ENCODE measurements around the gene SEMA3B.

SEMA3B gene

DNA sequence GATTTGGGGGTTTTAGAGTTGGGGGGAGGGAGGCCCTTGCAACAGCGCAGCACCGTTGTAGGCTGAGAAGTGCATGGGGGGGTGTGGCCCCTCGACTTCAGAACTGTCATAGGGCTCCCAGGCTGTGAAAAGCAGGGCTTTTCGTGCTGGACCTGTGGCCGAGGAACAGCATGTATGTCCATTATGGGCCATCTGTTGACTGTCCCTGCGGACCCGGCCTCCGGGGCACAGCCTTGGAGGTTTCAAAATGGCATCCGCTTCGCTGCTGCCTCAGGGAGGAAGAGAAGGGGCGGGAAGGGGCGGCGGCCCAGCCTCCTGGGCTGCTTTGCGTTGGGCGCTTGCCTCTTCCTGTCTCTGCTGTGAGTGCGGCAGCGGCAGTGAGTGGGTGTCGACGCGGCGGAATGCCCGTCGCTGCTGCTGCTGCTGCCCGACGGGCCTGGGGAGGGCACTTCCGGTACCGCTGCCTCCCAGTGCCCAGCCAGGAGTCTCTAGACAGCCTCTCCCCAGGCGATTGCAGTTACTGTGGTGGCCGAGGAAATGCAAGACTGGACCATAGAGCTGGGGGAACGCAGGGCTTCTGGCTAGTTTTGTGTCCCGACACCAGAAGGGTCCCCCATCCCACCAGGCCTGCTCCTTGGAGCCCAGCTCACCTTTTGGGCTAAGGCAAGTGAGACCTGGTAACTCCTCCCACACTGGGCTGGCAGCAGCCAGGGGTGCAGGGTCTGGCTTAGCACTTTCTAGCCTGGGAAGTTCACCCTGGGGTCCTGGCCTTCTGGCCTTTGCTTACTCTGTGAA lies 31.0 kb upstream of the SEMA3B start:
- in situ Hi-C loops (cut with HindIII; ENCODE audit: low sequenced_read_pairs) = no loop called here

DNA sequence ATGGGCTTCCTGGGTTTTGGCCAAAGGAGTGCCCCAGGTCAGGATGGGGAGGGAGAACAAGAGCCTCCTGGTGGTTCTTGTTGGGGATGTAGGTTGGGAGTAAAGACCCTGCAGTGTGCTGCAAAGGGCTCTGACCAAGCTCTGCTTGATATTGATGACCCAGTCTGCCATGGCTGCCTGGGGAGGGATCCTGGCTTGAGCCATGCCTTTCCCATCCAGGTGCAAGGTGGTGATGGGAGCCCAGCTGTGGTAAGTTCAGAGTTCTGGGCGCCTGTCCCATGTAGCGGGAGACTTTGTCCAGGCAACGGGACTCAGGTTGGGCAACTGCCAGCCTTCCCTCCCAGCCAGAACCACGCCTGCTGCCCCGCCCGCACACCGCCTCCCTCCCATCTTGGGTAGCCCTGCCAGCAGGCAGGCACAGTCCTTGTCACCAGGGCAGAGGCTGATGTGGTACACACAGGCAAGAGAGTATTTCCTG lies 30.4 kb upstream of the SEMA3B start:
- in situ Hi-C loops (cut with HindIII; ENCODE audit: low sequenced_read_pairs) = no loop called here

DNA sequence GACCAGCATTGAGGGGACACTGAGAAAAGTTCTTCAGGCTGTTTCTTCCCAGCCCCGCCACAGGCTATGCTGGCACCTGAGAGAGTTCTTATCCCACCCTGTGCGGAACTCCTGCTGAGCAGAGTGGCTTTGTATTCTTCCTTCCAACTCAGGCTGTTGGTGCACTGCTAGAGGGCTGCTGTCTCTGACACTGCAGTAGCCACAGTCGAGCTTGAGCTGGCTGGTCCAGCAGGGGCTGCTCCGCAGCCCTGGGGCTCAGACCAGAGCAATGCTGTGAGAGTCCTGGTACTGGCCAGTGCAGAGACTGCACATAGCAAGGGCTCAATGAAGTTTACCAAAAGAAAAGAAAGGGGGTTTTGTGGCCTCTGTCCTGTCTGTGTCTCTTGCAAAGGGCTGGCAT lies 29.3 kb upstream of the SEMA3B start:
- in situ Hi-C loops (cut with HindIII; ENCODE audit: low sequenced_read_pairs) = loop anchor here (5.0 to 10.0 kb wide), 3 partner anchors 57 to 145 kb away; partner anchors contain the start of gene TUSC2

DNA sequence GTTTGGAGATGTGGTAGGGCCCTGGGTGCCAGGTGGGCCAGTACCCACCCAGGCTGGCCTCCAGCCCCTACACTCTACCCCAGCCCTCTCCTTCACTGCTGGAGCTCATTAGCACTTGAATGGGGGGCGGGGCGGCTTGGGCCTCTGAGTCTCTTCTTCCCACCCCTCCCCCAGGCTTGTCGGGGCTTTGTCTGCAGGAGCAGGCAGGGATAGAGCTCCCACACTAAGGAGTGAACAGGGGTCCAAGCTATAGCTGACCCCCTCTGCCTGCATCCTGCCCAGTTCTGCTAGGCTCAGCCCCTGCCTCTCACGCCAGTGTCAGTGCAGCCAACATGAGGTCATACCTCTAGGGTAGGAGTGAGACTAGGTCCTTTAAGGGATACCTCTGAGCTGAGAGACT lies 27.8 kb upstream of the SEMA3B start:
- in situ Hi-C loops (cut with HindIII; ENCODE audit: low sequenced_read_pairs) = loop anchor here (5.0 to 10.0 kb wide), 3 partner anchors 59 to 146 kb away; partner anchors contain the start of gene TUSC2

DNA sequence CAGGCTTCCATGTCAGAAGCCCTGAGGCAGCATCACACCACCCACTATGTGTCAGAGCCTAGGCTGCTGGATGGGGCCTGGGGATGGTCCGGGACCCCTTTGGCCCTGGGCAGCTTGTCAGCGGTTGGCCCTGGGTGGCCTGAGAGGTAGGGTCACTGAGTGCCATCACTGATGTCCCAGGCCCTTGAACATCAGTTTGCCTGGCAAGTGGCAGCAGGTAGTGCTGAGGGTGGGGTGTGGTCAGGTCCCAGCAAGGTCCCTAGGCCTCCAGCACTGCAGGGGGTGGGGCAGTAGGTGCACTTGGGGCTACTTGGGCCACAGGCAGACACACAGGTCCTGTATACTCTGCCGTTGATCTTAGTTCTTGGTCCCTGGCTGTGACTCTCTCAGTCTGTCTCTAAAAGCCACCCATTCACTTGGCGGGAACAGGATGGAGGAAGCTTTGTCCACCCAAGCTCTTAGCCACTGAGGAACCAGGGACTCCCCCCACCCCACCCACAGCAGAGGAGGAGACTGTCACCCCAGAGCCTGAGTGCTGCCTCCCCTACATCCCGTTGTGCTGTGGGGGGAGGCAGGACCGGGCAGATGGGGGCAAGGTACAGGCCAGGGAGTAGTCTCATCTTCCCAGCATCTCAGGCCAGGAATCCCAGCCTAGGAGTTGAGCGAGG lies 27.1 kb upstream of the SEMA3B start:
- in situ Hi-C loops (cut with HindIII; ENCODE audit: low sequenced_read_pairs) = loop anchor here (5.0 to 10.0 kb wide), 3 partner anchors 60 to 147 kb away; partner anchors contain the start of gene TUSC2

DNA sequence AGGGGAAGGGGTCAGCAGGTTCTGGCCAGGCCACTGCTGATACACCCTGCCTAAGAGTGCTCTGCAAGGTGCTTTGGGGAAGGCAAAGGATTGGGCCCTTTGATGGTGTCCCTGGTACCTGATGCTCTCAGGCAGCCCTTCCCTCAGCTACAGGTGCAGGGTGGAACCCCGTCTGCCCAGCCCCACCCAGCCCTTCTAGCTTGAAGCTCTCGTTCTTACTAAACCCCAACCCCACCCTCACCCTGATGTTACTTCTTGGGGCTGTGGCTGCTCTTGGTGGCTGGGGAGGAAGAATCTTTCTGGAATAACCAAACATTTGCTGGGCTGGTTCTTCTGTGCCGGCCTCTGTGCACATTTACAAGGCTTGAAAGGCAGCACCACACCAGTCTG lies 26.6 kb upstream of the SEMA3B start:
- in situ Hi-C loops (cut with HindIII; ENCODE audit: low sequenced_read_pairs) = loop anchor here (5.0 to 10.0 kb wide), 3 partner anchors 60 to 148 kb away; partner anchors contain the start of gene TUSC2

DNA sequence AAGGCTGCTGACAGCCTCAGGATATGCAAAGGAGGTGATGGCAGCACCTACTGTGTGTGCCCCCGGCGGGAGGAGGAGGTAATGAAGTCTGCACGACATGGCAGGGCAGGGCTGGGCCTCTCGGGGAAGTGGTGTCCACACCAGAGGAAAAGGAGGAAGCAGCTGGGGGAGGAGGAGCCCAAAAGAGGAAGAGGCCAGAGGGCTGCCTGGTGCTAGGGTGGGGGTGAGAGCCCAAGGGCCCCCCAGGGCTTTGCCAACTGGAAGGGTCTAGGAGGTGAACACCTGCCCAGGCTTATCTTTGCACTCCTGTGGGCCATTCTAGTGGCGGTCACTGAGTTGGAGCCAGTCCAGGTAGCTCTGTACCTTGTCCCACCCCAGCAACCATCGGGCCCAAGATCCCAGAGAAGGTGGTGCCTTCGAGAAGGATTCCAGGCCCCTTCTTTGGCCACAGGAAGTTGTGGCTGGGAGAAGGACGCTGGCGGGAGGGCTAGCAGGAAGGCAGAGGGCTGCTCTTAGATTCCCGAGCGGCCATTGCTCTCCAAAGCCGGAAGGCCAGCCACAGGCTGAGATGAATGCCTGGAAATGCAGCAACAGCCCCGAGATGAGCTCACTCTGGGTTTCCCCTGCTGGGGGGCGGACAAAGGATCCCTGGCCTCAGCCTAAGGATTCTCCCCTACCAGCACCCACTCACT lies 25.9 kb upstream of the SEMA3B start:
- in situ Hi-C loops (cut with HindIII; ENCODE audit: low sequenced_read_pairs) = loop anchor here (5.0 to 10.0 kb wide), 3 partner anchors 61 to 148 kb away; partner anchors contain the start of gene TUSC2

DNA sequence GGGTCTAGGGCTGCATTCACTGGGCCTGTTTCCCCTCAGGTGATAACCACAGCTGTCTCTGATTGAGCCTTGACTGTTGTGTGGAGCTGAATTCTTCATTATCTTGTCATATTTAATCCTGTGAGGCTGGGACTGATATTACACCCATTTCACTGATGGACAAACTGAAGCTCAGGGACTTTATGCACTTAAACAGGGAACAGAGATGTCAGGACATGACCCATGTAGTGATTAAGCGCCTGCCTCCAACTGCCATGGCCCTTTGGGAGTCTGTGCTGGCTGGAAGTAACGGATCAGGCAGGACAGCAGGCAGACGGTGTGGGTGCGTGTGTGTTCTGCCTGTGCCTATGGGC lies 25.4 kb upstream of the SEMA3B start:
- in situ Hi-C loops (cut with HindIII; ENCODE audit: low sequenced_read_pairs) = loop anchor here (5.0 to 10.0 kb wide), 3 partner anchors 61 to 149 kb away; partner anchors contain the start of gene TUSC2

DNA sequence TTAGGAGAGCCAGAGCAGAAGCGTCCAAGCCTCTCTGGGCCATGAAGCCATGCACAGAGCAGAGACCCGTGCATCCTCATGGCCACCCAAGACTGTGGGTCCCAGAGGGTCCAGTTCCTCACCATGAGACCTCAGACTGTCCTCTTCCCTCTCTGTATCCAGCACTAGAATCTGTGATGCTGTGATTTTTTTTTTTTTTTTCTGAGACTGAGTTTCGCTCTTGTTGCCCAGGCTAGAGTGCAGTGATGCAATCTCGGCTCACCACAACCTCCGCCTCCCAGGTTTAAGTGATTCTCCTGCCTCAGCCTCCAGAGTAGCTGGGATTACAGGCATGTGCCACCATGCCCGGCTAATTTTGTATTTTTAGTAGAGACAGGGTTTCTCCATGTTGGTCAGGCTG lies 24.1 kb upstream of the SEMA3B start:
- in situ Hi-C loops (cut with HindIII; ENCODE audit: low sequenced_read_pairs) = loop anchor here (5.0 to 10.0 kb wide), 3 partner anchors 63 to 150 kb away; partner anchors contain the start of gene TUSC2

DNA sequence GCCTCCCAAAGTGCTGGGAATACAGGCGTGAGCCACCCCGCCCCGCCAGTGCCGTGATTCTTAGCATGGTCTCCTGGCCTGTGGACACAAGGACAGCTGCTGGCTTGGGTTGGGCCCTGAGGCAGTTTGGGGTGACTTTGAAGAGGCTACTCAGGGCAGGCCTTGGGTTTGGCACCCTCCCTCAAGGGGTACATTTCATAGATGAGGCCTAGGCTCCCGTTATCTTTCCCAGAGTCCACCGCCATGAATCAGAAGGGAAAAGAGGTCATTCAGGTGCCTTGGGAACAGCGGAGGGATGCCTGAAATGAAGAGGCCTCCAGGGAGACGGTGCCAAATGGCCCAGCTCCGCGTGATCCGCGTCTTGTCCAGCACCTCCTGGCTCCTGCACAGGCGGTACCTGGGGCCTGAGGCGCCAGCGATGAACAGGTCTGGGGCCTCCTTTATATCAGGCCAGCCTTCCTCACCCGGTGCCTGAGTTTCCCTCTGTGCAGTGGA lies 23.6 kb upstream of the SEMA3B start:
- in situ Hi-C loops (cut with HindIII; ENCODE audit: low sequenced_read_pairs) = loop anchor here (10.0 kb wide), 1 partner anchor 150 kb away; no protein-coding TSS in a partner anchor

DNA sequence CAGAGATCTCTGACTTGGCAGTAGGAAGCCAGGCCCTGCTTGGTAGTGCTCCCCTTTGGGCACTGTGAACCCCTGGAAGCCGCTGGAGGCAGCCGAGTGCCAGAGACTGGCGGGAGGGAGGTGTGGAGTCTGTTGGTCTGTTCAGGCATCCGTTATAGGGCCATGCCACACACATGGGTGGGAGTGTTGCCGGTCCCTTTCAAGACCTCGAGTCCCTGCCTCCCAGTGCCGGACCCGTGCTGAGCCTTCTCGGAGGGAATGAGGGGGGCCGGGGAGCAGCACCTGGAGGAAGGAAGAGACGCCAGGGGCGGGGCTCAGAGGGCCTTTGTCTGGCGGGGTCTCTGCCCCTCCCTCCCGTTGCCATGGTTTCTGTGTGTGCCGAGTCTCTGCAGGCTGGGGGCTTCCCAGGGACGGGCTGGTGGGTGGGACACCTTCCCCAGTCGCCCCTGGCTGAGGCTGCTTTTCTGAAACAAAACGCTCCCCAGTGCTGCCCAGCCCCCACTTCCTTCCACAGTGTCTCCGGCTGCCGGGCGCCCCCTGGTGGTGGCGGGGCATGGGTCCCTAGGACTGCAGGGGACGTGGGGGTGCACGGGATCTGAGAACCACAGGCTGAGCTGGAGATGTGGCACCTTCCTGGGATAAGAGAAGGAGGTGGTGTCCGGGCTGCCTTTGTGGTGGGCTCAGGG lies 23.0 kb upstream of the SEMA3B start:
- in situ Hi-C loops (cut with HindIII; ENCODE audit: low sequenced_read_pairs) = loop anchor here (10.0 kb wide), 1 partner anchor 151 kb away; no protein-coding TSS in a partner anchor

DNA sequence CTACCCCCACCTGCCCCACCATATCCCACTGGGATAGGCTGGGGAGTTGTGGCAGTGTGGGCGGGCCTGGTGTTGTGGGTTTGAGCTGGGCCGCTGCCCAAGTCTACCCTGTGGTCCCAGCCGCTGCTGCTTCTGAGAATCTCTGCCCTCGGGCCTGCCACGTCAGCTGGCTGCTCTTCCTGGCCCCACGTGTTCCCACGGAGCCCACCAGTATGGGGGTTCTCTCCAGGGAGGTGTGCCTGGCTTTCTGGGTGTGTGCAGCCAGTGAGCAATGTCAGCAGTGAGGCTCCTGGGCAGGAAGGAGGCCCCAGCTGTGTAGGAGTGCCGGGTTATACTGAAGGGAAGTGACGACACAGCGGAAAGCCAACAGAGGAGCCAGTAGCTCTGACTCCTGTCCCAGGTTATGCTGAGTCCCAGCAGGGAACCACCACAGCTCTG lies 22.4 kb upstream of the SEMA3B start:
- in situ Hi-C loops (cut with HindIII; ENCODE audit: low sequenced_read_pairs) = loop anchor here (10.0 kb wide), 1 partner anchor 152 kb away; no protein-coding TSS in a partner anchor

DNA sequence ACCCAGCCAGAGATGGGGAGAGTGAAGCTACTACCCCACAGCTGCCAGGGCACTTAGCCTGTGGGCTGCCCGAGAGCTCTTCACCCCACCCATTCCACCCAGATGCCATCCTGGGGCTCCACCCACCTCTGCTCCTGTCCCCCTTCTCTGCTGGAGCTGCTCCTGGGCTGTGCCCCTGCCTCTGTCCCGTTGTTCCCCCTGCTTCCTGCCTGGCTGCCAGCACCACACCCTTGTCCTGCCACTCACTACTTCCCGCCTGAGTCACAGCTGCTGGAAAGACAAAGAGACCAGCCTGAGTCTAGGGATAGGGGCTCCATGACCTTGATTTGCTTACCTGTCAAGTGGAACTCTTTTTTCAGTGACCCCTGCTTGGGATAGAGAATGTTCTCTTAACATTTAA lies 20.6 kb upstream of the SEMA3B start:
- in situ Hi-C loops (cut with HindIII; ENCODE audit: low sequenced_read_pairs) = loop anchor here (10.0 kb wide), 1 partner anchor 154 kb away; no protein-coding TSS in a partner anchor

DNA sequence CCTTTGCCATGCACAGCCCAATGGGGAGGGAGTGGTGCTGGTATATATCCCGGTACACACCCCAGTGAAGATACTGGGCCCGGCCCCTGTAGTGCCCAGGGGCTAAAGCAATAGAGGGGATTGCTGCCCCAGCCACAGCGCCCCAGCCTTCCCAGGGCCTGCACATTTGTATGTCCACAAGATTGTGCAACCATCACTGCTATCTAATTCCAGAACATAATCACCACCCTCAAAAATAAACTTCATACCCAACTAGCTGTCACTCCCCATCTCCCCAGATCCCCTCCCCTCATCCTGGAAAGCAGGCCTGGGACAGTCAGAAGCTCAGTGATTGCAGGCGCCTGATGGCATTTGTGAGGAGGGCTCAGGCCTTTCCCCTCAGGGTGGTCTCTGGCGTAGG lies 19.5 kb upstream of the SEMA3B start:
- in situ Hi-C loops (cut with HindIII; ENCODE audit: low sequenced_read_pairs) = loop anchor here (10.0 kb wide), 1 partner anchor 155 kb away; no protein-coding TSS in a partner anchor

DNA sequence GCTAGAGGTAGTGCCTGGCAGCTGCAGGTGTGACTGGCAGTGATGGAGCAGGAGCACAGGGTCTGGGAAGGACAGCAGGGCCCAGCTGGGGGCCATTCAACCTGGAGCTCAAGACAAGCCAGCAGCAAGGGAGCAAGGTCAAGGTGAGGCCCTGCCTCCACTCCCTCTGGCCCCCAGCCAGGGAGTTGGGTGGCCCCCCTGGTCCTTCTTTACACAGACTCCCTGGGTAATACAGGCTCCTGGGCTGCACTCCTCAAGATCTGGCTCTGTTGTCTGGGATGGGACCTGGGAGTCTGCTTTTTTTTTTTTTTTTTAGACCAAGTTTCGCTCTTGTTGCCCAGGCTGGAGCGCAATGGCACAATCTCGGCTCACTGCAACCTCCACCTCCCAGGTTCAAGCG lies 18.4 kb upstream of the SEMA3B start:
- in situ Hi-C loops (cut with HindIII; ENCODE audit: low sequenced_read_pairs) = no loop called here

DNA sequence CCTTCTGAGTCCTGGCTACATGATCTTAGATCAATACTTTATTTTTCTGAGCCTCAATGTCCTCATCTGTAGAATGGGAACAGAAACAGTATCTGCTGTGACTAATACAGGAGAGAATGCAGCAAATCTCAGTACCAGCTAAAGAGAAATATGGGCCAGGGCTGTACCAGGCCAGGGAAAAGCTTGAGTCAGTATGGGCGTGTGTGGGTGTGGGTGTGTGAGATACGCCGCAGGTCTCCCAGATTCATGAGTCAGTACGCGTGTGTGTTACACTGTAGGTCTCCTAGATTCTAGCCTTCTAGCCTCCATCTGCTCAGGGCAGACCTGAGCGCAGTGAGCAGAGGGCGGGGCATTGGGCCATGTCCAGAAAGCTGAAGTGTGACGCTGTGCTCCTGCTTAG lies 17.7 kb upstream of the SEMA3B start:
- in situ Hi-C loops (cut with HindIII; ENCODE audit: low sequenced_read_pairs) = no loop called here

DNA sequence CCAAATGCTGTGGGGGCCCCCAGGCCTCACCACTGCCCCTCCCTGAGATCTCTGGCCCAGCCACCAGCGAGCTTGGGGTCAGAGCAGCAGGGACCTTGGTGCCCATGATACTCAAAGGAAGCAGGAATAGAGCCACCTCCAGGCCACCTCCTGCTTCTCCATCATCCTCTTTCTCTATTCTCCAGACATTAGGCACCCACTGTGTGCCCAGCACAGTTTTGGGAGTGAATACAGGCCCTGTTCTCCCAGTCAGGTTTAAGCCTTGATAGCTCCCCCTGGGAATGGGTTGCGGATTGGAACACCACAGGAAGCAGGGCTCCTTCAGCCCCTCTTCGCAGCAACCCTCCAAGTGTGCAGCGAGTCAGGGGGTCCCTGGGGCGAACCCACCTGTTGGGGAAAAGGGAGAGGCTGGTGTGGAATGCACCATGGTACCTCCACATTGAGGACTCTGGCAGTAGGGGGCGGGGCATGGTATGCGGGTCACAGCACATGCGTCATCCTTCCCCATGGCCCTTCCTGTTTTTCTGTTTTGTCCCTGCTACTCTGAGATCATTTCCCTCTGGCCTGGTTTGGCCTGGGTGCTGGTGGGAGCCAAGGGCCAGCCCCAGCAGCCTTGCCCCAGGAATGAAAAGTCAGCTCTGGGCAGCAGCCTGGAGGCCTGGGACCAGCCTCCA lies 14.2 kb upstream of the SEMA3B start:
- in situ Hi-C loops (cut with HindIII; ENCODE audit: low sequenced_read_pairs) = no loop called here

DNA sequence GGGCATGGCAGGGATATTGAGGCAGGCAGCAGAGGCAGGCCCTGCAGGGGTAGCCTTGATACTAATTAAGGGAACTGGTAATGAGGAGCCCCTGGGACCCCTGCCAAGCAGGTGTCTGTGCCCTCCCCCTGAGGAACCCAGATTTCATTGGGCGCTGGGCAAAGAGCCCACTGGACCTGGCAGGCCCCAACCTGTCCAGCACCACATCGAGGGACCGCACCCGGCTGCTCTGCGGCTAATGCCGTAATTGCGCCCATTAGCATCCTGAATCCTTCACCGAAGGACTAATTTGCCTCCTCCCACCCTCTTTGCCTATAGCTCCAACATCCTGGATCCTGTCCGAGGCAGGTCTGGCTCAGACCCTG lies 13.7 kb upstream of the SEMA3B start:
- in situ Hi-C loops (cut with HindIII; ENCODE audit: low sequenced_read_pairs) = no loop called here

All from endothelial cell of hepatic sinusoid (primary cell).